Measurements from ENCODE around the gene STPG3. TPM values are rescaled to one million over a fixed set of nuclear protein-coding genes. Genes with fewer than 3 reads are reported as not detected.

STPG3 gene
- total and polyA plus RNA-seq, 2 of the 13 experiments (the other 11 are each of a cell fraction or from before 2014, with no cell fraction given) = not detected

DNA sequence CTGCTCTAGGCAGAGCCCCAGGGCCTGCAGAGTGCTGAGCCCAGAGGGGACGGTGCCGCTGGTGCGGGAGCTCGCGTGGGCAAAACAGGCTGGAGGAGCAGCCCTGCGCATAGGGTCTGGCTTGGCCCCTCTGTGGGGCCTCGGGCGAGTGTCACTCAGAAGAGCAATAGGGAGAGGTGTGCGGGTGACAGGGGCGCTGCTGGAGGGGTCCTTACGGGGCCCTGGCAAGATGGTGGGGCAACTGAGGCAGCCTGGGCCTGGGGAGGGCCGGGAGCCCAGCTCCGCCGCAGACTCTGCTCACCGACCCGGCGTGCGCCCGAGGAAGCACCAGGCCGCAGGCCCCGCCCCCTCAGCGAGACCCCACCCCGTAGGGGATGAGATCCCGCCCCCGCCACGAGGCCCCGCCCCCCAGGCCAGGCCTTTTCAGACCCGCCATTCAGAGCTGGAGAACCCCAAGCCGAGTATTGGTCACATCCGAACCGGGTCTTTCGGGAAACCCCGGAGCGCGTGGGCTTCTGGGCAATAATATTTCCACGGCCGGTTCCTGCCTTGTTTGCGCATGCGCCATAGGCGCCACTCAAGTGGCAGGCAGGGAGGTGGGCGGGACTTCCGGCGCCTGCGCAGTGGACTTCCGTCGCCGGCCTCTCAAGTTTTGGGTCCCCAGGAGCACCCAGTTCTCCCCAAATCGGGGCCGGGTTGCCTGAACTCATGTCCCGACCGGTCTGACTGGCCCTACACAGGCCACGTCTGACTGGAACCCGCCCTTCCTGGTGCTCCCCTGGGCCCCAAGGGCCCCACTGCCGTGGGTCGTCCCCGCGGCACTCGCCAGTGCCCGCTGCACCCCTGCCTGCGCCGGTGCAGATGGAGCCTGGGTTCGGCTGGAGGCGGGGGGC, 27.8 kb upstream of the STPG3 start (continued):
- TF ChIP-seq ZFP82 (CRISPR knock-in tag; IDR thresholded peaks at IDR 0.05; ENCODE audit: borderline replicate concordance) = no peak
- TF ChIP-seq ZNF232 (CRISPR knock-in tag; IDR thresholded peaks at IDR 0.05; ENCODE audit: borderline replicate concordance) = no peak
- peak; percentile 65 for TF ChIP-seq HOXA3 (CRISPR knock-in tag; IDR thresholded peaks at IDR 0.05)
- TF ChIP-seq CBX5 (CRISPR knock-in tag; IDR thresholded peaks at IDR 0.05; ENCODE audit: borderline replicate concordance) = peak; percentile 27; the same call in 1 of the 2 replicates
- TF ChIP-seq, protein P1, sequence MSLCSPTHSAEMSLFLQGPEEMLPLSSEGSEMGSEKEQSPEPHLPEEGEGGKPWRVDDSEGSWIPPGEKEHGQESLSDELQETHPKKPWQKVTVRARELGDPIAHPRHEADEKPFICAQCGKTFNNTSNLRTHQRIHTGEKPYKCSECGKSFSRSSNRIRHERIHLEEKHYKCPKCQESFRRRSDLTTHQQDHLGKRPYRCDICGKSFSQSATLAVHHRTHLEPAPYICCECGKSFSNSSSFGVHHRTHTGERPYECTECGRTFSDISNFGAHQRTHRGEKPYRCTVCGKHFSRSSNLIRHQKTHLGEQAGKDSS (CRISPR knock-in tag; IDR thresholded peaks at IDR 0.05; ENCODE audit: borderline replicate concordance, low read depth) = peak; percentile 76; the same call in 1 of the 2 replicates
- no peak for TF ChIP-seq SALL2 (CRISPR knock-in tag; IDR thresholded peaks at IDR 0.05)
- no peak for TF ChIP-seq SMC3 (IDR thresholded peaks at IDR 0.05; ENCODE audit: low read length)
- TF ChIP-seq ZSCAN25 (CRISPR knock-in tag; IDR thresholded peaks at IDR 0.05) = peak; percentile 97
- TF ChIP-seq ZNF670 (CRISPR knock-in tag; IDR thresholded peaks at IDR 0.05; ENCODE audit: borderline replicate concordance) = no peak
- TF ChIP-seq ZNF577 (CRISPR knock-in tag; IDR thresholded peaks at IDR 0.05; ENCODE audit: borderline replicate concordance, low read depth) = no peak
- no peak for TF ChIP-seq EHMT2 (IDR thresholded peaks at IDR 0.05; ENCODE audit: borderline replicate concordance, low read depth, low read length)
- TF ChIP-seq ZNF343 (CRISPR knock-in tag; IDR thresholded peaks at IDR 0.05) = peak; percentile 74; the same call in 1 of the 2 replicates
- TF ChIP-seq ZNF121 (CRISPR knock-in tag; IDR thresholded peaks at IDR 0.05) = no peak
- TF ChIP-seq, protein P2, sequence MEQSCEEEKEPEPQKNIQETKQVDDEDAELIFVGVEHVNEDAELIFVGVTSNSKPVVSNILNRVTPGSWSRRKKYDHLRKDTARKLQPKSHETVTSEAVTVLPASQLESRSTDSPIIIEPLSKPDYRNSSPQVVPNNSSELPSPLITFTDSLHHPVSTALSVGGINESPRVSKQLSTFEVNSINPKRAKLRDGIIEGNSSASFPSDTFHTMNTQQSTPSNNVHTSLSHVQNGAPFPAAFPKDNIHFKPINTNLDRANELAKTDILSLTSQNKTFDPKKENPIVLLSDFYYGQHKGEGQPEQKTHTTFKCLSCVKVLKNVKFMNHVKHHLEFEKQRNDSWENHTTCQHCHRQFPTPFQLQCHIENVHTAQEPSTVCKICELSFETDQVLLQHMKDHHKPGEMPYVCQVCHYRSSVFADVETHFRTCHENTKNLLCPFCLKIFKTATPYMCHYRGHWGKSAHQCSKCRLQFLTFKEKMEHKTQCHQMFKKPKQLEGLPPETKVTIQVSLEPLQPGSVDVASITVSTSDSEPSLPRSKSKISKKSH (CRISPR knock-in tag; IDR thresholded peaks at IDR 0.05; ENCODE audit: borderline replicate concordance) = no peak
- TF ChIP-seq U2AF2 (IDR thresholded peaks at IDR 0.05; ENCODE audit: low read depth, low read length) = no peak
- TF ChIP-seq NR3C1 (CRISPR knock-in tag; IDR thresholded peaks at IDR 0.05) = no peak
- TF ChIP-seq CCAR2 (optimal IDR thresholded peaks at IDR 0.05; ENCODE audit: low read depth, low read length) = no peak
- no peak for TF ChIP-seq THYN1 (CRISPR knock-in tag; IDR thresholded peaks at IDR 0.05; ENCODE audit: borderline replicate concordance, low read depth)
- TF ChIP-seq ZSCAN12 (CRISPR knock-in tag; IDR thresholded peaks at IDR 0.05) = no peak
- TF ChIP-seq U2AF1 (optimal IDR thresholded peaks at IDR 0.05; ENCODE audit: low read depth, low read length) = peak; percentile 60
- TF ChIP-seq, protein P3, sequence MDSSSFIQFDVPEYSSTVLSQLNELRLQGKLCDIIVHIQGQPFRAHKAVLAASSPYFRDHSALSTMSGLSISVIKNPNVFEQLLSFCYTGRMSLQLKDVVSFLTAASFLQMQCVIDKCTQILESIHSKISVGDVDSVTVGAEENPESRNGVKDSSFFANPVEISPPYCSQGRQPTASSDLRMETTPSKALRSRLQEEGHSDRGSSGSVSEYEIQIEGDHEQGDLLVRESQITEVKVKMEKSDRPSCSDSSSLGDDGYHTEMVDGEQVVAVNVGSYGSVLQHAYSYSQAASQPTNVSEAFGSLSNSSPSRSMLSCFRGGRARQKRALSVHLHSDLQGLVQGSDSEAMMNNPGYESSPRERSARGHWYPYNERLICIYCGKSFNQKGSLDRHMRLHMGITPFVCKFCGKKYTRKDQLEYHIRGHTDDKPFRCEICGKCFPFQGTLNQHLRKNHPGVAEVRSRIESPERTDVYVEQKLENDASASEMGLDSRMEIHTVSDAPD (CRISPR knock-in tag; IDR thresholded peaks at IDR 0.05) = no peak
- no peak for TF ChIP-seq SP1 (IDR thresholded peaks at IDR 0.05)
- no peak for TF ChIP-seq SP1 (CRISPR knock-in tag; IDR thresholded peaks at IDR 0.05)
- TF ChIP-seq, protein P4, sequence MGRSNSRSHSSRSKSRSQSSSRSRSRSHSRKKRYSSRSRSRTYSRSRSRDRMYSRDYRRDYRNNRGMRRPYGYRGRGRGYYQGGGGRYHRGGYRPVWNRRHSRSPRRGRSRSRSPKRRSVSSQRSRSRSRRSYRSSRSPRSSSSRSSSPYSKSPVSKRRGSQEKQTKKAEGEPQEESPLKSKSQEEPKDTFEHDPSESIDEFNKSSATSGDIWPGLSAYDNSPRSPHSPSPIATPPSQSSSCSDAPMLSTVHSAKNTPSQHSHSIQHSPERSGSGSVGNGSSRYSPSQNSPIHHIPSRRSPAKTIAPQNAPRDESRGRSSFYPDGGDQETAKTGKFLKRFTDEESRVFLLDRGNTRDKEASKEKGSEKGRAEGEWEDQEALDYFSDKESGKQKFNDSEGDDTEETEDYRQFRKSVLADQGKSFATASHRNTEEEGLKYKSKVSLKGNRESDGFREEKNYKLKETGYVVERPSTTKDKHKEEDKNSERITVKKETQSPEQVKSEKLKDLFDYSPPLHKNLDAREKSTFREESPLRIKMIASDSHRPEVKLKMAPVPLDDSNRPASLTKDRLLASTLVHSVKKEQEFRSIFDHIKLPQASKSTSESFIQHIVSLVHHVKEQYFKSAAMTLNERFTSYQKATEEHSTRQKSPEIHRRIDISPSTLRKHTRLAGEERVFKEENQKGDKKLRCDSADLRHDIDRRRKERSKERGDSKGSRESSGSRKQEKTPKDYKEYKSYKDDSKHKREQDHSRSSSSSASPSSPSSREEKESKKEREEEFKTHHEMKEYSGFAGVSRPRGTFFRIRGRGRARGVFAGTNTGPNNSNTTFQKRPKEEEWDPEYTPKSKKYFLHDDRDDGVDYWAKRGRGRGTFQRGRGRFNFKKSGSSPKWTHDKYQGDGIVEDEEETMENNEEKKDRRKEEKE (IDR thresholded peaks at IDR 0.05) = no peak

Measured in HepG2 (cell line).